ENCODE measurements around the gene ZNRF3.

ZNRF3 gene

GRCh38 chr22:28910569-28911303, 27.4 kb downstream of the ZNRF3 start:
- DNase-seq = no peak

- DNase-seq = no peak
Observed at GRCh38 chr22:28911304-28911690, 27.9 kb downstream of the ZNRF3 start.

- no peak for DNase-seq
Observed at GRCh38 chr22:28911777-28912669, 28.7 kb downstream of the ZNRF3 start.

DNA sequence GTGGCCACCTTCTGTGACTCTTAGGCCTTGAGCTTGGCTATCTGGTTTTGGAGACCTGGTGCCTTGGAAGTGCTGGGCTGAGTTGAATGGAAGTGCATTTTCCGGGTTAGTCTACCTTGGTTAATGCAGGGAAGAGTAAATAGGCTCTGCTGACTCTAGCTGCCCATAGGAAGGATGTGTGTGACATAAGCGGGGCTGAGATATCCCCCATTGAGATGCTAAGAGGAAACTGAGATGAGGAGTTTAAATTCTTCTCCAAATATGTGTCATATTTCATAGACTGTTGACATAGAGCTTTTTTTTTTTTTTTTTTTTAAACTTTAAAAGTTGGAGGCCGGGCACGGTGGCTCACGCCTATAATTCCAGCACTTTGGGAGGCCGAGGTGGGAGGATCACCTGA, 30.8 kb downstream of the ZNRF3 start:
- DNase-seq = no peak

GRCh38 chr22:28915969-28916368, 32.6 kb downstream of the ZNRF3 start:
- no peak for DNase-seq

GRCh38 chr22:28917747-28918549, 34.6 kb downstream of the ZNRF3 start:
- no peak for DNase-seq

GRCh38 chr22:28918550-28919271, 35.3 kb downstream of the ZNRF3 start:
- no peak for DNase-seq

- DNase-seq = no peak
Observed at GRCh38 chr22:28920757-28921584, 37.6 kb downstream of the ZNRF3 start.

DNA sequence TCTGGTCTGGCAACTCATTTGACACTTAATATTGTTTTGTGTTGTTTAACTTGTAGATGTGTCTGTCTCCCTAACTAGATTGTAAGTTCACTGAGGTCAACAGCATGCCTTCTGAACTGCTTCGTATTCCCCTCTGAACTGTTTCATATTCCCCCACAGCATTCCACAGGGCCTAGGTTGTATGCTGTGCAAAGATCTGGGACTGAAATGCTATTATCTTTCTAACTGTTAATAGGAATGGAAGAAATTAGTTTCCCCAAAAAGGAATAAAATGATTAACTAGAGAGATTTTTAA, 38.2 kb downstream of the ZNRF3 start:
- no peak for DNase-seq

DNA sequence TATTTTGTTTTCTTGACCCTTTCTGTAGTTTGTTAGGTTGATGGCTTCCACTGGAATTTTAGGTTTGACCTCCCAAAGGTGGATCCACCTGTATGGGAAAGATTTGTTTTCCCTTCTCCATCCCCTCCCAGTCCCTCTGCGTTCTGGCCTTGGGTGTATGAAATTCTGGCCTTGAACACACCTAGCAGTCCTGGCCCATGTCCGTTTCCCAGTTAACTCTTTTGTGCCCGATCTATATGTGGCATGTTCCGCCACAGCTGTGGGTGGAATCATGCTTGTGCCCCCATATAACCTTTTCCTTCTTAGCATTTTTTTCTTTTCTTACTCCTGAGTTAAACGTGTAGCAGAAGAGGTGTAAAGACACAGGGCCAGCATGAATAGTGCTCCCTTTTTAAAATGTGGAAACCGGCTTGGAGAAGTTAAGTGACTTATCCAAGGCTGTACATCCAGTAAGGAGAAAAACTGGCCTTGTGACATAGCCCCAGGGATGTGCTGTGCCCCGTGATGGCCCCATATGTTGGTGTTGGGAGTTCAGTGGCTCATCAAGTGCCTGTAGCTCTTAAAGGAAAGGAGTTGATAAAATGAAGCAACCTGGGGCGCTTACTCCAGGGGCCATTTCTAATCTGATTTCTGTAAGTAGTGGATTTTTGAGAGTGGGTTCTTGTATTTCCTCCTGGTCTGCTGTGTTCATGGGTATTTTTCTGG, 39.3 kb downstream of the ZNRF3 start:
- no peak for DNase-seq

GRCh38 chr22:28923826-28924732, 40.7 kb downstream of the ZNRF3 start:
- DNase-seq = no peak

GRCh38 chr22:28925916-28926315, 42.5 kb downstream of the ZNRF3 start:
- DNase-seq = no peak

DNA sequence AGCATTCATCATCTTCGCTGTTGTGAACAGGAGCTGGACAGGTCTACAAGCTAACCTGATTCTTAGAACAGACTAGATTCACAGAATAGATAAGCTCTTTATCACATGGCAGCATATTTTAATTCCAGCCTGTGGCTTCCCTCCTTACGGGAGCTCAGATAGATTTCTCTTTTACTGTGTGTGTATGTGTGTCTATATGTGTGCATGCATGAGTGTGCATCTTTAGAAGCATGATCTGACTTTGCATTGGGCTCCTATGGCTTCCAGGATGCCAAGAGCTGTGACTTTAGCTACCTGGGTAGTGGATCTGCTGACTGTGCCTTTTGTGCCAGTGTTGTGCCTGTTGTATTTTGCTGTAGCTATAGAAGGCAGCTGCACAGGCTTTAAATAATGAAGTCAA, 44.3 kb downstream of the ZNRF3 start:
- no peak for DNase-seq

GRCh38 chr22:28929197-28929596, 45.8 kb downstream of the ZNRF3 start:
- DNase-seq = no peak

DNA sequence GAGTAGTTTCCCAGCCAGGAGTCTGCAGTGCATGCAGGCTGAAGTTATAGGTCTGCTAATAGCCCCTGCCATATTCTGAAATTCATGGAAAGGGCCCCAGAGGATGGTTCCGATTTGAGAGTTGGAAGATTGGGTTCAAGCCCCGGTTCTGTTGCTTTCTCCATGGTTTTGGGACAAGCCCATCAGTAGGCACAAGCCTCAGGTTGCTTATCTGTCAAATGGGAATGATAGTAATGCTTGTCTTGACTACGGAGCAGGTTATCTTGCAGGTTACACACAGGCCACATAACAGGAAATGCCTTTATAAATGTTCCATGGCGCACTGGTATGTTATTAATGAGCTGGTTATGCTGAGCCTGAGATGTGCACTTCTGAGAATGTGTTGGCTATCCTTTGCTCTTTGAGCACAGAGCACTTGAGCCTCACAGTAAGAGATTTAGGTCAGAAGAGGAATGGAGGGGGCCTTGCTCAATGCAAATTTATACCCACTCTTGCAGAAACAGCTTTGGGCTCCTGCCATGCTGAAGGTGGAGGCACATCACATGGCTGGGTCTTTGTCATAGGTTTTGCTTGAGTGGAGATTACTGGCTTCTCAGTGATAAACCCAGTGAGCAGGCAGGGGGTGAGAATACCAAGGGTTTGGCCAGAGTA, 47.1 kb downstream of the ZNRF3 start:
- no peak for DNase-seq

GRCh38 chr22:28931844-28932567, 48.6 kb downstream of the ZNRF3 start:
- DNase-seq = no peak

DNA sequence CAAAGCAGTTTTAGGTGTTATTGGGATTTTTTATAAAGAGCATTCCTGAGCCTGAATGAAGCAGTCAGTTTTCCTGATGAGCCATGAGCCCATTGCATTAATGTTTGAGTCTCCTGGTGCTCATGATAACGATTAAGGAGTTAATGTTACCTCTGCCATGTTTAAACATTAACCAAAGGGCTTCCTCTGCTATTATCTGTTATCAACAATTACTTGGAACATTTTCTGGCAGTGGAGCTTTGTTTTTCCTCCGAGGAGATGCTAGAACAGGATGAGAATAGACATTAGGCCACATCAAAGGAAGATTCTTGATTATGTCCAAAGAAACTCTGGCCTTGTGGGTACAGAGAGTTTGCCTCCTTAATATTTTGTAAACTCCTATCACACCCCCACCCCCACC, 49.9 kb downstream of the ZNRF3 start:
- no peak for DNase-seq

DNA sequence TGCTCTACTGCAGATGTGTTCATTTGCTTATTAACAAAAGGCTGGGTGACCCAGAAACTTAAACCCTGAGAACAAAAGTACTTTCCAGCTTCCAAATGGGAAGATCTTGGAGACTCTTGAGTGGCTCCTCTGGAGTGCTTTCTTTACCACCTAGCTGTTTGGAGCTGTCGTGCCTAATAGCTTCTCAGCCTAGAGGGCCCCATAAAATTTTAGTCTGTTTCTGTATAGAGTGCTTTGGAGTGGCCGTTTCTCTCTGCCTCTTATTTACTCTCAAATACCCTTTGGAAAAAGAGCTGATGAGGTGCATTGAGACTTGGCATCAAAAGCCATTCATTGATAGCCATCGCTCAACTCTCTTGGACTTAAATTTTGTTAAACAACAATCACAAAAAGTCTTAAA, 50.7 kb downstream of the ZNRF3 start:
- no peak for DNase-seq

GRCh38 chr22:28935140-28935539, 51.8 kb downstream of the ZNRF3 start:
- no peak for DNase-seq
